K562 (cell line): ENCODE measurements around the gene C1orf50. TPM values are rescaled to one million over a fixed set of nuclear protein-coding genes. Genes with fewer than 3 reads are reported as not detected.

Experiments
- ATAC-seq: fragments of 200-7000 bp; cut with Tn5 transposase; 3 replicates; pipeline ENCODE4 v1.9.1; 2020; ENCODE audit warnings: moderate library complexity
- BruUV-seq: library from RNA; stranded (reverse); fragments of 400-500 nt; replicated peaks from 2 replicates; lab custom pipeline; 2021; lab: Mats Ljungman, UMichigan
- CTCF ChIA-PET: fragments of 300-600 bp; formaldehyde crosslinking; extraction: SDS; loops from one replicate; lab custom pipeline; 2021; ENCODE audit warnings: low intra/inter-chr PET ratio; lab: Yijun Ruan, JAX
- POLR2A ChIA-PET: fragments of 300-600, 350-650 bp; sonication (Branson Sonifier 250); formaldehyde crosslinking; extraction: SDS; loops from one replicate; lab custom pipeline; 2021; ENCODE audit warnings: antibody characterized with exemption, inconsistent platforms; lab: Yijun Ruan, JAX
- DNase-seq, 4 experiments: peaks; one replicate each; pipeline versions ENCODE4 v3.0.0 to v3.0.0-alpha.2; 2011 to 2018; ENCODE audit warnings: low spot score in 3 of 4, mixed read lengths in 3 of 4; ENCODE audit errors: extremely low read depth in 1 of 4
- FAIRE-seq: peaks from 2 replicates; lab custom pipeline; 2011; peaks lifted over from hg19 to GRCh38; lab: Jason Lieb, UNC
- H2AFZ ChIP-seq: 2 replicates; pipeline ENCODE4 v1.6.0; 2011; ENCODE audit warnings: low read depth, low read length, control low read depth, inconsistent platforms
- H3K27ac ChIP-seq: fragments of 200-600 bp; 3 replicates; pipeline ENCODE4 v1.8.0; 2011; ENCODE audit warnings: low read depth, mild to moderate bottlenecking, control low read depth, inconsistent platforms, low read length, moderate library complexity, mixed read lengths; ENCODE audit errors: extremely low read depth
- H3K27me3 ChIP-seq, 2 experiments: fragments of 300-600 bp in 1 of 2; 2 replicates in 1 of 2; 3 replicates in 1 of 2; pipeline versions ENCODE4 v1.6.0 to v1.8.0; 2011; ENCODE audit warnings: inconsistent platforms in 2 of 2, low read length in 2 of 2, mild to moderate bottlenecking in 1 of 2, mixed read lengths in 1 of 2, moderate library complexity in 1 of 2; ENCODE audit not compliant: control insufficient read depth in 2 of 2, insufficient read depth in 2 of 2
- H3K36me3 ChIP-seq: fragments of 300-600 bp; 3 replicates; pipeline ENCODE4 v1.8.0; 2011; ENCODE audit warnings: mild to moderate bottlenecking, low read length, inconsistent platforms; ENCODE audit not compliant: control insufficient read depth, insufficient read depth
- H3K4me1 ChIP-seq, 2 experiments: fragments of 200-600 bp in 1 of 2; replicated peaks in 1 of 2; 2 replicates in 1 of 2; 3 replicates in 1 of 2; pipeline versions ENCODE4 v1.5.1 to v1.8.0; 2011; ENCODE audit warnings: inconsistent platforms in 2 of 2, low read length in 2 of 2, mild to moderate bottlenecking in 1 of 2, mixed read lengths in 1 of 2, moderate library complexity in 1 of 2; ENCODE audit not compliant: control insufficient read depth in 2 of 2, insufficient read depth in 2 of 2
- H3K4me2 ChIP-seq: 2 replicates; pipeline ENCODE4 v1.6.1; 2011; ENCODE audit warnings: low read length, control low read depth, inconsistent platforms, mixed read lengths; ENCODE audit not compliant: insufficient read depth
- H3K4me3 ChIP-seq: fragments of 200-600 bp; sonication (generic), shearing (Covaris generic); 2 replicates; pipeline ENCODE4 v1.5.1; 2016; ENCODE audit warnings: control low read depth, inconsistent platforms
- H3K79me2 ChIP-seq: fragments of 200-600 bp; 3 replicates; pipeline ENCODE4 v1.8.0; 2011; ENCODE audit warnings: low read length, inconsistent platforms; ENCODE audit not compliant: control insufficient read depth, insufficient read depth
- H3K9ac ChIP-seq, 2 experiments: 2 replicates each; pipeline versions ENCODE4 v1.6.0 to v1.6.1; 2011; ENCODE audit warnings: low read depth in 2 of 2, low read length in 2 of 2, control low read depth in 1 of 2, inconsistent platforms in 1 of 2, mild to moderate bottlenecking in 1 of 2, mixed read lengths in 1 of 2; ENCODE audit not compliant: insufficient read depth in 1 of 2
- H3K9me1 ChIP-seq: one replicate; pipeline ENCODE4 v1.6.0; 2011; ENCODE audit warnings: inconsistent platforms, mild to moderate bottlenecking, low read length, moderate library complexity; ENCODE audit not compliant: control insufficient read depth, insufficient read depth
- H3K9me3 ChIP-seq: replicated peaks from 2 replicates; pipeline ENCODE4 v1.5.1; 2011; ENCODE audit warnings: low read depth, low read length, inconsistent platforms; ENCODE audit not compliant: control insufficient read depth, insufficient read depth
- H4K20me1 ChIP-seq: replicated peaks from 2 replicates; pipeline ENCODE4 v1.6.1; 2011; ENCODE audit warnings: low read length, inconsistent platforms, mixed read lengths; ENCODE audit not compliant: control insufficient read depth, insufficient read depth
- NCOA4 ChIP-seq: fragments of 450-650 bp; IDR thresholded peaks from 2 replicates; pipeline ENCODE4 v1.6.1; 2018; ENCODE audit warnings: mild to moderate bottlenecking; ENCODE audit not compliant: partially characterized antibody
- NFIX ChIP-seq: fragments of 250-450 bp; sonication (Bioruptor Pico); IDR thresholded peaks from 2 replicates; pipeline ENCODE4 v1.4.0; 2020; ENCODE audit warnings: low read depth, mild to moderate bottlenecking, moderate library complexity
- WGBS: fragments of 100-300 bp; shearing (Covaris generic); methylation state at CpG from one replicate; pipeline ENCODE4 v1.1.6; 2016; ENCODE audit warnings: low coverage, mixed read lengths; ENCODE audit not compliant: insufficient coverage; ENCODE audit errors: missing lambda C conversion rate; 5-methylcytosine and 5-hydroxymethylcytosine counted together
- in situ Hi-C: fragments of 300-500 bp; cut with MboI; formaldehyde crosslinking; loops from 4 replicates; pipeline ENCODE4 v1.15.0; 2018; ENCODE audit warnings: inconsistent platforms, mixed read lengths
- intact Hi-C: fragments of 100-400 bp; cut with micrococcal nuclease; formaldehyde crosslinking; loops from 2 replicates; pipeline ENCODE4 v1.14.2; 2022
- polyA plus RNA-seq, 8 experiments: library from polyadenylated mRNA; depleted of rRNA in 4 of 8; stranded (reverse) in 5 of 8; unstranded in 3 of 8; fragments of >200 nt; fragmentation: Nextera tagmentation in 2 of 8; fragmentation: Illumina TruSeq in 1 of 8; extraction: Ambion mirVana in 2 of 8; extraction: Trizol in 1 of 8; gene quantifications; 2 replicates each; pipeline versions ENCODE4 v1.2.1 to v1.2.3, GENCODE V29; 2011 to 2014; ENCODE audit warnings: inconsistent platforms in 1 of 8, missing spikeins in 1 of 8
- total RNA-seq, 7 experiments: library from RNA; depleted of rRNA in 6 of 7; stranded (reverse); fragments of >200 nt in 6 of 7; fragmentation: Illumina TruSeq in 2 of 7; extraction: Trizol in 2 of 7; gene quantifications; 2 replicates each; pipeline versions ENCODE4 v1.2.1 to v1.2.3, GENCODE V29; 2011 to 2021; ENCODE audit warnings: low replicate concordance in 1 of 7
- TF ChIP-seq, protein P1 (sequence below): IDR thresholded peaks from 2 replicates; pipeline ENCODE4 v1.6.1; 2011; ENCODE audit warnings: borderline replicate concordance, low read depth, mild to moderate bottlenecking, moderate library complexity, low read length; ENCODE audit not compliant: insufficient read depth, poor library complexity, severe bottlenecking
- TF ChIP-seq, protein P2 (sequence below), 2 experiments: fragments of 450-650 bp in 1 of 2; sonication (generic) in 1 of 2; formaldehyde crosslinking in 1 of 2; IDR thresholded peaks in 1 of 2; conservative IDR thresholded peaks in 1 of 2; 2 replicates each; pipeline versions ENCODE4 v1.6.1 to v1.8.1; 2016 to 2023; ENCODE audit warnings: mild to moderate bottlenecking in 2 of 2, moderate library complexity in 2 of 2, inconsistent platforms in 1 of 2, missing genetic modification reagents in 1 of 2

Gene C1orf50
- total and polyA plus RNA-seq, 9 of the 15 experiments (the other 6 are each of a cell fraction or from before 2014, with no cell fraction given): 0.55 to 13.9 (median 5.2) TPM

DNA sequence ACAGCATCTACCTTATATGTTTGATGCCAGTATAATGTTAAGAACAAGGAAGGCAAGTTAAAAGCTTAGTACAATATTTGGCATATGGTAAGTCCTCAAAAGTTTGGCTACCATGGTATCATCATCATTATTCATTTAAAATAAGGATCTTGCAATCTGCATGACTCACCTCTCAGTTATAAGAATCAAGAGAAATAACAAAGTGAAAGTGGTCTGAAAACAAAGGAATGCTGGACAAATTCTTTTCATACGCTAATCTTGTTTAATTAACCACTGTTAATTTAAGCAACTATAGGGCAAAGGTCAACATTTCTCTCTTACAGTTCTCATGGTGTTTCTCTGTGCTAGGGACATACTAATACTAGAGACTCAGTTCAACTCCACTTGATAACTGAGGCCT is 14.0 kb upstream of the C1orf50 start:
- WGBS: 100% methylated on average over 1 of the region's 1 CpG
- no TSS peak for BruUV-seq
- H3K4me2 ChIP-seq: no peak overlapping the region
- intact Hi-C loops: no loop called here
- DNase-seq (no peak), ATAC-seq (no peak), FAIRE-seq (no peak)
- no peaks in the 10 kb centered on the region for H3K27me3 ChIP-seq
- no peak overlapping the region for H3K4me3 ChIP-seq
- peaks cover 3% of the 10 kb centered on the region for H3K9me3 ChIP-seq
- ChIA-PET CTCF (no interaction called here), POLR2A (interaction anchor here (0.6 to 1.7 kb wide), 5 partner anchors 9 to 82 kb away, joined by 3 to 5 read pairs (median 3); partner anchors contain the start of genes C1orf50 and P3H1)
- H2AFZ ChIP-seq: no peak overlapping the region
- H3K36me3 ChIP-seq: peaks cover 85% of the 10 kb centered on the region
- peaks cover 0 to 4% of the 10 kb centered on the region in 2 experiments; a peak in 3 of 5 replicates for H3K4me1 ChIP-seq
- peaks cover 4% of the 10 kb centered on the region for H3K9me1 ChIP-seq
- no peak overlapping the region for H3K9ac ChIP-seq
- in situ Hi-C loops: no loop called here
- TF ChIP-seq NCOA4 (no peak), NFIX (CRISPR knock-in tag) (no peak)
- TF ChIP-seq, protein P1, sequence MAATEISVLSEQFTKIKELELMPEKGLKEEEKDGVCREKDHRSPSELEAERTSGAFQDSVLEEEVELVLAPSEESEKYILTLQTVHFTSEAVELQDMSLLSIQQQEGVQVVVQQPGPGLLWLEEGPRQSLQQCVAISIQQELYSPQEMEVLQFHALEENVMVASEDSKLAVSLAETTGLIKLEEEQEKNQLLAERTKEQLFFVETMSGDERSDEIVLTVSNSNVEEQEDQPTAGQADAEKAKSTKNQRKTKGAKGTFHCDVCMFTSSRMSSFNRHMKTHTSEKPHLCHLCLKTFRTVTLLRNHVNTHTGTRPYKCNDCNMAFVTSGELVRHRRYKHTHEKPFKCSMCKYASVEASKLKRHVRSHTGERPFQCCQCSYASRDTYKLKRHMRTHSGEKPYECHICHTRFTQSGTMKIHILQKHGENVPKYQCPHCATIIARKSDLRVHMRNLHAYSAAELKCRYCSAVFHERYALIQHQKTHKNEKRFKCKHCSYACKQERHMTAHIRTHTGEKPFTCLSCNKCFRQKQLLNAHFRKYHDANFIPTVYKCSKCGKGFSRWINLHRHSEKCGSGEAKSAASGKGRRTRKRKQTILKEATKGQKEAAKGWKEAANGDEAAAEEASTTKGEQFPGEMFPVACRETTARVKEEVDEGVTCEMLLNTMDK: no peak
- TF ChIP-seq, protein P2, sequence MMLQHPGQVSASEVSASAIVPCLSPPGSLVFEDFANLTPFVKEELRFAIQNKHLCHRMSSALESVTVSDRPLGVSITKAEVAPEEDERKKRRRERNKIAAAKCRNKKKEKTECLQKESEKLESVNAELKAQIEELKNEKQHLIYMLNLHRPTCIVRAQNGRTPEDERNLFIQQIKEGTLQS (IDR thresholded peaks at IDR 0.05): 0 out of 2 replicates have a peak, but pooled peaks have one; percentile 7
- TF ChIP-seq, protein P2 (CRISPR knock-in tag; conservative IDR thresholded peaks at IDR 0.05): no peak
- H3K79me2 ChIP-seq: no peaks in the 10 kb centered on the region
- 0 out of 2 replicates have a peak, but pooled peaks cover 4% of the 10 kb centered on the region for H4K20me1 ChIP-seq
- H3K27ac ChIP-seq: no peak overlapping the region
